ENCODE measurements around the gene HOXC12.

- TF ChIP-seq CTCF (IDR thresholded peaks at IDR 0.05; ENCODE audit: low read depth, low read length, missing input control) (no peak), MAX (IDR thresholded peaks at IDR 0.05) (no peak), RAD21 (IDR thresholded peaks at IDR 0.05) (no peak), SP1 (IDR thresholded peaks at IDR 0.05) (no peak)
- TF ChIP-seq, protein P1, sequence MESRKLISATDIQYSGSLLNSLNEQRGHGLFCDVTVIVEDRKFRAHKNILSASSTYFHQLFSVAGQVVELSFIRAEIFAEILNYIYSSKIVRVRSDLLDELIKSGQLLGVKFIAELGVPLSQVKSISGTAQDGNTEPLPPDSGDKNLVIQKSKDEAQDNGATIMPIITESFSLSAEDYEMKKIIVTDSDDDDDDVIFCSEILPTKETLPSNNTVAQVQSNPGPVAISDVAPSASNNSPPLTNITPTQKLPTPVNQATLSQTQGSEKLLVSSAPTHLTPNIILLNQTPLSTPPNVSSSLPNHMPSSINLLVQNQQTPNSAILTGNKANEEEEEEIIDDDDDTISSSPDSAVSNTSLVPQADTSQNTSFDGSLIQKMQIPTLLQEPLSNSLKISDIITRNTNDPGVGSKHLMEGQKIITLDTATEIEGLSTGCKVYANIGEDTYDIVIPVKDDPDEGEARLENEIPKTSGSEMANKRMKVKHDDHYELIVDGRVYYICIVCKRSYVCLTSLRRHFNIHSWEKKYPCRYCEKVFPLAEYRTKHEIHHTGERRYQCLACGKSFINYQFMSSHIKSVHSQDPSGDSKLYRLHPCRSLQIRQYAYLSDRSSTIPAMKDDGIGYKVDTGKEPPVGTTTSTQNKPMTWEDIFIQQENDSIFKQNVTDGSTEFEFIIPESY (IDR thresholded peaks at IDR 0.05) = no peak
Observed at GRCh38 chr12:53991077-53991460, 36.4 kb downstream of the HOXC12 start.

Data from liver (tissue), 3 donors.